Suppressor macrophage (primary cell): ENCODE measurements around the gene WDPCP.
"Not testable (repeated sequence)": the region's sequence is repeated elsewhere in the genome, so short reads cannot be mapped to it uniquely, and the experiment has no call there.

Experiments used
- DNase-seq, 4 experiments: peaks; one replicate each; pipeline ENCODE4 v3.0.0-alpha.2; 2020 to 2022

Gene WDPCP

DNA sequence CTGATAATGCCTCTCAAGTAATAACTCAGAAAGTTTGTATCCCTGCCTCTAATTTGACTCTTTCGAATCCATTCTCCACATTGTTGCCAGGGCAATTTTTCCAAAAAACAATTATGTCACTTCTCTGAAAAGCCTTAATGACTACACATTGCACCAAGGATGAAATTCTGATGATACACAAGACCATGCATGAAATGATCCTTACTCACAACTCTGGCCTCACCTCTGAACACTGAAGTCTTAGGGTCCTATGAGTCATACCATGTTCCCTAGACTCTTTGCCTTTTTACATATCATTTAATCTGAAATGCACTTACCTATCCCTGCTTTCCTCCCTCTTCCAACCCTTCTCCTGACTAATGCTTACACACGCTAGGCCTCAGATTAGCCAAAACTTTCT is 51.0 kb downstream of the WDPCP start:
- no peak for DNase-seq

DNA sequence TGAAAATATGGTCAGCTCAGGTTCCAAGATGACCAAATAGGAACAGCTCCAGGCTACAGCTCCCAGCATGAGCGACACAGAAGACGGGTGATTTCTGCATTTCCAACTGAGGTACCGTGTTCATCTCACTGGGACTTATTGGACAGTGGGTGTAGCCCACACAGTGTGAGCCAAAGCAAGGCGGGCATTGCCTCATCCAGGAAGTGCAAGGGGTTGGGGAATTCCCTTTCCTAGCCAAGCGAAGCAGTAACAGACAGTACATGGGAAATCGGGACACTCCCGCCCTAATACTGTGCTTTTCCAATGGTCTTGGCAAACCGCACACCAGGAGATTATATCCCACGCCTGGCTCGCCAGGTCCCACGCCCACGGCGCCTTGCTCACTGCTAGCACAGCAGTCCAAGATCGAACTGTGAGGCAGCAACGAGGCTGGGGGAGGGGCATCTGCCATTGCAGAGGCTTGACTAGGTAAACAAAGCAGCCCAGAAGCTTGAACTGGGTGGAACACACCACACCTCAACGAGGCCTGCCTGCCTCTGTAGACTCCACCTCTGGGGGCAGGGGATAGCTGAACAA is 57.5 kb downstream of the WDPCP start:
- DNase-seq = peak in 1 of 4 experiments; percentile 5

DNA sequence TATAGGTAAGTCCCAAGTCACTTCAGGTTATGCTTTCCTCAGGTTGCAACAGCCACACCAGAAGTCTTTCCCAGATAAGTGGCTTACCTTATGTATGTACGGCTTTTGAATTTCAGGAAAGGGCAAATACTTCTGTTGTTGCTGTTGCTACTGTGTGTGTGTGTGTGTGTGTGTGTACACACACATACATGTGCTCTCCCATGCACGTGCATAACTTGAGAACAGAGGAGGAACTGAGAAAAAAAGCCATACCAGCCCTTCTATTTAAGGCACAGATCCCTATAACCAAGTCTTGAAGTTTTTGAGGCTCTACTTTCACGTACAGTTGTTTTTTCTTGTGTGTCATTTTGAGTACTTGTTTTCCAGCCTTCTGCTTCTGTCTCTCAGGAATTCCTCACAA is 62.4 kb downstream of the WDPCP start:
- peak in 1 of 4 experiments; percentile 13 for DNase-seq

DNA sequence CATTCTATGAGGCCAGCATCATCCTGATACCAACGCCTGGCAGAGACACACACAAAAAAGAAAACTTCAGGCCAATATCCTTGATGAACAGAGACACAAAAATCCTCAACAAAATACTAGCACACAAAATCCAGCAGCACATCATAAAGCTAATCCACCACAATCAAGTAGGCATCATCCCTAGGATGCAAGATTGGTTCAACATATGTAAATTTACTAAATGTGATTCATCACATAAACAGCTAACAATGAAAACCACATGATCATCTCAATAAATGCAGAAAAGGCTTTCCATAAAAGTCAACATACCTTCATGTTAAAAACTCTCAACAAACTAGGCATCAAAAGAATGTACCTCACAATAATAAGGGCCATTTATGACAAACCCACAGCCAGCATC is 65.3 kb downstream of the WDPCP start:
- DNase-seq = no peak

DNA sequence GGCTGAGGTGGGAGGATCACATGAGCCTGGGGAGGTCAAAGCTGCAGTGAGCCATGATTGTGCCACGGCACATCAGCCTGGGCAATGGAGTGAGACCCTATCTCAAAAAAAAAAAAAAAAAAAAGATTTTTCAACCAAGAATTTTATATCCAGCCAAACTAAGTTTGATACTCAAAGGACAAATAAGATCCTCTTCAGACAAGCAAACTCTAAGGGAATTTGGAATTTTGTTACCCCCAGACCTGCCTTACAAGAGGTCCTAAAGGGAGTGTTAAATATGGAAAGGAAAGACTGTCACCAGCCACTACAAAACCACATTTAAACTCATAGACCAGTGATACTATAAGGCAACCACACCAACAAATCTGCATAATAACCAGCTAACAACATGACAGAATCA is 67.5 kb downstream of the WDPCP start:
- no peak for DNase-seq

DNA sequence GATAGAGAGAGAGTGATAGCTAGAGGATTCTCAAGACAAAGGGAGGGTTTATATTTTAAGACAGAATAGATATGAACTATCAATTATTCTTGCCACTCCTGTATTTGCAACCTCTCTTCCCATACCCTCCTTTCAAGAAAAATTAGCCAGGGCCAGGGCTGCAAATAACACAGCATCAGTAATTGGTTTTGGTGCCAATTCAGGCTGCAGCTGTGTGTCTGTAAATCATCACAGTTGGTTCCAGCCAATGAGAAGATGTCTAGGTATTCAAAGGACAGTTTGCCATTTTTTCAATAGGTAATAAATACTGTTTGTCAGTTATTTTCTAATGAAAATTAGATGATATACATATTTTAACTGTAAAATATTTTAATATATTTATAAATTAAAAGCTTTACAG is 73.5 kb downstream of the WDPCP start:
- no peak for DNase-seq

DNA sequence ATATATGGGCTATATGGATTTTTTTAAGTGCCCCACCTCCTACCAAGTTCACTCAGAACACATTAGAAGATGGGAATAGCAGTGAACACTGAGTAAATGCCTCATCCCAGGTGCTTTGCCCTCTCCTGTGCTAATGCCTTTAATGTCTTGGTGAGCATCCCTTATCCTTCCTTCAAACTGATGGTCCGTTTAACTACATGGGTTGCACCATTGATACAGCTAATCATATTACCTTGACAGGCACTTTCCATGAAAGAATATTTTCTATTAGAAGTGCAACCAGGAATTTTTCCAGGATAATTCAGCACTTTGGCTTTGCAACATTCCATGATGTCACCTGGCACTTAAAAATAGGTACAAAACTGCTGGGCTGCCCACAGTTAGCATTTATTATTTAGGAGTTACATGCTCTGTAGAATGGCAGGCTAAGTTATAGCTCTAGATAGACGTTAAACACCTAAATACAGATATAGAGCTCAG is 74.0 kb downstream of the WDPCP start:
- DNase-seq = no peak

DNA sequence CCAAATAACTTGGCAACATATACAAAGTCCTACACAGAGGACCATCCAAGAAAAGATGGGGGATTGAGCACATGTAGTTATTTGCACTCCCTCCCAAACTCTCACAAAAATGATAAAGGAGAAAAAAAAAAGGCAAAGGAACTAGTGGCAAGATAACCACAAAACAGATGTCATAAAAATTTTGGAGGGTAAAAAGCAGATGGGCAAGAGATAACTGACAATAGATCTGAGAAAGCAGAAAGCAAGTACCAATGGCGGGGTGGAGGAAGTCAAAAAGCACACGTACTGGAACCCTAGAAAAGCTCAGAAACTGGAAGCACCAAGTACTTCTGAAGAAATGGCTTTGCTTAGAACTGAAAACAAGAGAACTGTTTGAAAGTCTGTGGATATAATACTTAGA is 82.0 kb downstream of the WDPCP start:
- DNase-seq = no peak

DNA sequence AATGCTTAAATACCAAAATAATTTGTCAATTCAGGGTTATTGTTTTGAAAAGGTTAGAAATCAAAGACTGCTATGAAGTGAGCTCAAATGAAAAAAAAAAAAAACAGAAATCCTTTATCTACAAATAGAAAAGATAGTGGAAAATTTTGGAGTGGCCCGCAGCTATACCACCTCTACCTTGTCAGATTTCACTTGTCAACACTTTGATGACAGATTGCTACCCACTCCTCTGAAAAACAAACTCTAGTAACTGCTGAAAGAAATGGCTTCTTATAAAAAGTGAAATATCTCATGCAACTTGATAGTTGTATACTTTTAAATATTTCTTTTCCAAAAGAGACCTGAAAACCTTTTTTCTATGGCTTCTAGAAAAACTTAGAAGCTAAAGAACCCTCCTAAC is 84.5 kb downstream of the WDPCP start:
- DNase-seq = no peak

DNA sequence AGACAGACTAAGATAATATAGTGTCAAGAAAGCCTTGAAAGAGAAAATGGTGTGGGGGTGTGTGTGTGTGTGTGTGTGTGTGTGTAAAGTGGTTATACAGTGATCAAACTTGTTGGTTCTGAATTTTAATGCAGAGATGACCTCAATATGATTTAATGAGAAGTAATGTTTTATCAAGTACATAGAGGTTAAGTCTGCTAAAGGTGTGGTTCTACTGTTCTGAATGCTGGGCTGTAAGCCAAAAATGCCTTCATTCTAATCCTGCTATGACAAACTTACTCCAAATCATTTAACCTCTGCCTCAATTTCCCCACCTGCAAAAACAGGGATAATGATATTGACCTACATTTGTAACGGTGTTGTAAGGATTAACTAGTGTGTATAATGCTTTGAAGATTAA is 87.9 kb downstream of the WDPCP start:
- DNase-seq = no peak

DNA sequence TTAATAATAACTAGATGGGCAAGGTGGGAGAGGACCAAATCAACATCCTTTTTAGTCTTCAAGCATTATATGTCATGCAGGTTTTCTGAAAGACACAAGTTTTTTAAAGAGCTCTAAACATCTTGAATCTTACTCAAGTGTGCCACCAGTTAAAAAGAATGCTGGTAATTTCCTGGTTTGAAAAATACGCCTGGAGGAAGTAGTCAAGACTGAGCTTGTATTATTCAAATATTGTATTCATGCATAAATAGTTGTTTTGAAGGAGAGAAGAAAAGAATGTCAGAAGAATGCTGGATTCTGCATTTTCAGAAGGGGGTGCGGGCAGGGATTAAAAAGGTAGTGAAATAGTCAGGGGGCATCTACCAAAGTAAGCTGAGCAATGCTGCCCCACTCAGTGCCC is 90.7 kb downstream of the WDPCP start:
- DNase-seq = no peak

DNA sequence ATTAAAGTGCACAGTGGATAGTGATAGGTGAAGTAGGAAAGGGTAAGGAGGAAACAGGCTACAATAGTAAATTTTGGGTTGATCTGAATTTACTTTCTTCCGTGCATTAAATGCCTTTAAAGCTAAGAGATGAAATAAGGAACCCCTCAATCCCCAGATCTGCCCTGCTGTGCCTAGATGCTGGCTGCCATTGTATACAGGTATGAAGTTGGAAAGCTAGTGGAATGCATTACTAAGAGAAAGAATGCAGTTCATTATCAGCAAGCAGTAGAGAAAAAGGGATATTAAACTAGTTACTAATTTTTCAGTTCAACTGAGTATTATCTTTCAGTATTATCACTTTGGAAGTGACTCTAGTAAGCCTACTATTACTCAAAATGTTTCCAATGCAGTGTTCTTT is 93.3 kb downstream of the WDPCP start:
- DNase-seq = no peak

DNA sequence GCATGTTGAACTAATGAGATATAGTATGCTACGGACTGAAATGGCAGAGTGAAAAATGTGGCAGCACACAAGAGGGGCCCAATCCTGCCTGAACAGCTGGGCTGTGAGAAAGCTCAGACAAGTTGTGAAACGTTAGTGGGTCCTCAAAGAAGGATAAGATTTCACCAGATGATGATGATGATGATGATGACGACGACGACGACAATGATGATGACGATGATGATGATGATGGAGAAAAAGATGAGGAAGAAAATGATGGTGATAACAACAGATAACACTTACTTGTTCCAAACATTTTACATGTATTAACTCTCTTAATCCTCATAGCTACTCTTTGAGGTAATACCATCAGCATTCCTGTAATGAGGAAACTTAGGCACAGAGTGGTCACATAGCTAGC is 94.2 kb downstream of the WDPCP start:
- DNase-seq = no peak

DNA sequence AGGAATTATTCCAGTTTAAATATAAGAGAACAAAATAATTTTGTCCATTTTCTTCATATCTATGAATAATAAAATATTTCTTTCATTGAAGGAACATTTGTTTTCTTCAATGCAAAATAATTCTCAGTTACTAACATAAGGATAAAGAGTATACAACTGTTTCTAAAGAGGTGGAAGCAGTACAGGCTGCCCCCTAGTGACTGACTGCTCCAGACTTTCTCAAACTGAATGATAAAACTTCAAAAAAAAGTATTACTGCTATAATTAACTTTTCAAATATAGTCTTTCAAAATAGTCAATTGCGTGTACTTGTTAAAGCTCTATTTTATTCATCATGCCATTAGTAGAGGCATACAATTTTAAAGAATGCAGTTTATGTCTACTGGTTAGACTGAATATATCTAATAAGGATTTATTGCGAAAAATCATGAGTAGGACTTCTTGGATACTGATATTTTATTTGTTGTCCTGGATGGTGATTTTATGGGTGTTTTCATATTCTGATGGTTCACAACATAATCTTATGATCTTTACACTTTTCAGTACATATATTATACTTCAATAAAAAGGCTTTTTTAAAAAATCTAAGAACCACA is 100.1 kb downstream of the WDPCP start:
- peak; percentile 9 to 51 (median 28) for DNase-seq

DNA sequence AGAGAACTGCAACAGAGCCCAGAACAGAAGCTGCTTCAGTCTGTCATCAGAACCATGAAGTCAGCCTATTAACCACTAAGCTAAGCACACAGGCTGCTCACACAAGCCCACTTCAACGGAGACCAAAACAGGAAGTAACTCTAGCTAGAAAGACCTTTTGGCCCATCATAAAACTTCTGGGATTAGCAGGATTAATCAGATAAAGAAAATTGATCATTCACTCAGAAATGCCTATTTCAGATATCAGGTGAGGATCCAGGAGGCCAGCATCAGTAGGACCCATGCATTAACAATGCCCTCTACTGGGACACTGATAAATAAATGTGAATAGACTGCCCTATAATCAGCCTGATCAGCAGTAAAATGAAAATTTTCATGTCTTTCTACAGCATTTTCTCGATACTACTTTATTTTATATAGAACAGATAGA is 101.4 kb downstream of the WDPCP start:
- DNase-seq = peak; percentile 1 to 30 (median 18)

DNA sequence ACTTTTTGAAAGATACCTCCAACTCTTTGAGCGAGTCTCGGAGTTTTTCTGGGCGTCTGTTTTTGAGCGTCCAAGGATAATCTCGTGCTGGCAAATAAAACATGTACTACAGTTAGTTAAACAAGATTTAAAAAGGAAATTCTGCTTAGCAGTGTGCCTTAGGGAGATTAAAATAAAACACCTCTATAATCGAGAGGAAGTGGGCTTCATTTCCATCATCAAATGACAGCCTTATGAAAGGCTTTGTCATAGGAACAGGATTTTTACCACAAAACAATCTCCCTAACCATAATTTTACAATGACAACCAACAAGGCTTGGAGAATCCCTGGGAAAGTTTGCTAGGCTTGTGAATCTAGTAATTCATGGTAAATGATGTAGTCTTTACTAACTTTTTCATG is 103.4 kb downstream of the WDPCP start:
- DNase-seq = no peak

DNA sequence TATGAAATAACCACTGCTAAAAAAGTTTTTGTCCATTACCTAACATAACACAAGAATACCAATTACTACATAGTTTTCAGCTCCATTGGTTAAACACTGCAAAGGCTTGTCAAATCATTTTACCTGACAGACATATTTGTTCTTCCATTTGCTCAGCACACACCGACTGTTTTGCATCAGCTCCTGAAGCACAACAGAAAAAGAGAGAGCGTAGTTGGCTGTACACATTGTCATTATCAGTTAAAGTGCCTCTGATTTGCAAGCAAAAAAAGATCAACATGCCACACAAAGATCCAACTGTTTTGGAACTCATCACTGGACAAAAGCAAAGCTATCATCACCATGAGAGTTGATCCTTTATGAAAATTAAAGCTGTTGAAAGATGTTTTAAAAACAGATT is 103.8 kb downstream of the WDPCP start:
- DNase-seq = no peak

DNA sequence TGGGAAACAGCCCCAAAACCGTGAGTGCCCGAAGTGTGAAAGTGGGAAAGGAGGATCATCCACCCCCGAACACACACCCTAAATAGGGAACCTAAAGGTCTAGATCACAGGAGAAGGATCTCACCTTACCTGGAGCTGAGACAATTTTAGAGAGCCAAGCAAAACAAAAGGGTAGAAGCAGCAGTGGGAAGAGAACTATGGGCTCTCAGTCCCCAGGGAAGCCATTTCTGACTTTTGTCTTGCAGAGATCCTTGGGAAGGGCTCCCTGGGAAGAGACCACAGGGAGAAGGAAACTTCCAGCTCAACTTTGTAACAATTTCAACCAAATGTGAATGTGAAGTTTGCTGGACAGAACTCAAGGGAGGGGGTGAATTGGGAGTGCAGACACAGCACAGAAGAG is 110.6 kb downstream of the WDPCP start:
- DNase-seq = no peak

DNA sequence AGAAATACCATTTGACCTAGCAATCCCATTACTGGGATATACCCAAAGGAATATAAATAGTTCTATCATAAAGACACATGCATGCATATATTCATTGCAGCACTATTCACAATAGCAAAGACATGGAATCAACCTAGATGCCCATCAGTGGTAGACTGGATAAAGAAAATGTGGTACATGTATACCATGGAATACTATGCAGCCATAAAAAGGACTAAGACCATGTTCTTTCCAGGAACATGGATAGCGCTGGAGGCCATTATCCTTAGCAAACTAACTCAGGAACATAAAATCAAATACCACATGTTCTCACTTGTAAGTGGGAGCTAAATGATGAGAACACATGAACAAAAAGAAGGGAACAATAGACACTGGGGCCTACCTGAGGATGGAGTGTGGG is 119.0 kb downstream of the WDPCP start:
- not testable (repeated sequence) for DNase-seq

DNA sequence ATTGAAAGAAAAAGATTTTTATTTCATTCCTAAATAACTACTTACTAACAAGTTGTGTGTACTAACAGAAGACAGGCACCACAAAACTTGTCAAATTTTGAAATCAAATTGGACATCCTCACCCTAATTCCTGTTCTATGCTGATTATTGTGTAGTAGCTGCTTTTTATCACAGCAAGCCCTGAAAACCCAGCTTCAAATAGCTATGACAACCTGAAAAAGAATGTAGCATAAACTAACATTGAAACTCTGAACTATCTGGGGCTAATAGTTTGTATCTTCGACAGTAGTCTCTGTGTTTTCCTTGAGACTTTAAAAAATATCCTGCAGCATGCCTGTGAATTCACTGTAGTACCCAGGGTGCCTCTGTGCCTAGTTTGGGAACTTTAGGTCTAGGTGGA is 122.6 kb downstream of the WDPCP start:
- DNase-seq = no peak

DNA sequence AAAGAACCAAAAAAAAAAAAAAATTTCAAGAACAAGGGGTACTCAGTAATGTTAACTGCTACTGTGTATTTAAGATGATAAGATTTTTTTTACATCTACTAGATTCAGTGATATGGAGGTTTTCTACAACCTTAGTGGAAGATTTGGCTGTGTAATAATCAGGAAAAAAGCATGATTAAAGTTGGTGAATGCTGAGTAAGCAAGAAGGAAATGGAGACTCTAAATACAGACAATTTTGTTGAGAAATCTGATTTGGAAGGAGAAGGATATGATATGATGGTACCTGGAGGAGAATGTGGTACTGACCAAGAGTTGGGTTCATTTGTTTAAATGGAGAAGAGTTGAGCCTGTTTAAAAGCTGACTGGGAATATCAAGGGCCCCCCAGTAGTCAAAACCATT is 125.1 kb downstream of the WDPCP start:
- no peak for DNase-seq

DNA sequence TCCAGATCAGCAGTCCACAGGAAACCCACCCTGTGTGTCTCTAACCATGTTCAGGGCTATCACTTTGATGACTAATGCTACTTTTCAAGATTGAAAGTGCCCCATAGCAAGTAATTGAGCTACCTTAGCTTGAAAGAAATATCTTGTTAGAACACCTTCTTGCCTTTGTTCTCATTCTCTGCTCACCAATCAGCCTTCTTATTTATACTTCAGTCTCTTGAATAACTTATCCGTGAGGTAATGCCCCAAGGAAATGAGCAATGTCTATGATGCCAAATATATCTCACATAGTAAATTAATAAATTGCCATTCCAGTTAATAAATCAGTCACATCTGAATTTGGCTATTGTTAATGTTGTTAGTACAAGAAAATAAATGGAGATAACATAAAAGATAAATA is 141.6 kb downstream of the WDPCP start:
- no peak for DNase-seq

DNA sequence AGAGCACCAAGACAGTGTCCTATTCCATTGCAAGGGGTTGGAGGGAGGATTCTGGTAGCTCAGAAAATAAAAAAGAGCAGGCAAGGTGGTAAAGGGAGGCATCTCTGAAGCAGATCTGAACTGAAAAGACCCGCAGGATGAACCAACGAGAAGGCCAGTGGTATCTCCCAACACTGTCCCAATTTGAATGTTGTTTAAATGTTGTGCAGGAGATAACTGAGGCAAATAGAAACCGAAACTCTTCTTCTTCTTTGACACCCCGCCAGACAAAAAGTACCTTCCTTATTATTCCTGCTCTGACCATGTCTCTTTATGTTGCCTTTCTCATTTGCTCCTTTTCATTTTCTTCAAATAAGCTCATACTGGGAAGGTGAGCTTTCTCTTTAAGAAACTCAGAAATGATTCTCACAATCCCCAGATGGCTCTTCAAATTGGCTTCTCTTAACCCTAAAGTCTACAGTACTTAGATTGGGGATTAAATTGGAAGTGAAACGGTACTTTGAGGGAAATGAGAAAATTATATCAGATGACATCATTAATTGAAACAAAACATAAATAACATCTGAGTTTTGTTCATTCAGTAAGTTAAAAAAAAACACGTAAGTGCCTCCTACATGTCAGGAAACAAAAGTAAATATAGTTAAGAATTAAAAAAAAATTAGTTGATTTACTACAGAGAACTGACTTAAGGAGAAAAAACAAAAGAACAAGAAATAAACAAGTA is 143.6 kb downstream of the WDPCP start:
- DNase-seq = no peak

DNA sequence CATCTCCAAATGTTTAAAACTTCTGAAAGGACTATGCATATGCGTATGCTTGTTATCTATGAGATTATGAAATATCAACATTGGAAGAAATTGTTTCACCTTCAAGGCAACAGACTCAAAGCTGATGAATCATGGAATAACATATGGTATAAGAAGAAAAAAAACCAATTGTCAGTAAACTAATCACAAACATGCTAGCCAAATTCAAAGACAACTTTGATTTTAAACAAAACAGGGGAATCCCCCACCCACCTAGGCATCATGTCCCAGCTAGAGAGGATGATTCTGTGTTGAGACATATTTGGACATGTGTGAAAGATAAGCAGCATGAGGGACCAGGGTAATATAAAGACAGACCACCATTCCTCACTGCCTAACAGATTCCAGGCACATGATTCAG is 147.7 kb downstream of the WDPCP start:
- DNase-seq = no peak
